Skin epidermis (tissue), 12 donors: Measurements from ENCODE around the gene MRTFA.
"Not testable (repeated sequence)": the region's sequence is repeated elsewhere in the genome, so short reads cannot be mapped to it uniquely, and the experiment has no call there.

Experiments used
- H3K27ac ChIP-seq, 21 experiments: fragments of 200-600 bp; sonication (generic) in 11 of 21; one replicate each; pipeline ENCODE4 v1.5.0; 2020; ENCODE audit warnings: mild to moderate bottlenecking in 3 of 21, inconsistent platforms in 2 of 21, moderate library complexity in 2 of 21
- H3K4me3 ChIP-seq, 7 experiments: fragments of 200-600 bp; sonication (generic) in 2 of 7; one replicate each; pipeline ENCODE4 v1.5.0; 2020; ENCODE audit warnings: inconsistent platforms in 2 of 7, mild to moderate bottlenecking in 2 of 7, moderate library complexity in 1 of 7

The MRTFA gene

GRCh38 chr22:40634119-40634903 is 2.2 kb downstream of the MRTFA start:
- Histone ChIP-seq H3K27ac (peak overlapping the region in 4 of 21 experiments; percentile 50 to 96 (median 90)), H3K4me3 (peak overlapping the region in 1 of 7 experiments; percentile 98)

GRCh38 chr22:40633036-40633435 is 3.5 kb downstream of the MRTFA start:
- Histone ChIP-seq H3K4me3 (no peak overlapping the region), H3K27ac (no peak overlapping the region)

- Histone ChIP-seq H3K4me3 (no peak overlapping the region), H3K27ac (no peak overlapping the region)
These were observed 4.6 kb downstream of the MRTFA start for GRCh38 chr22:40631925-40632324.

GRCh38 chr22:40628354-40629042 is 8.0 kb downstream of the MRTFA start:
- no peak overlapping the region for H3K4me3 ChIP-seq

GRCh38 chr22:40627612-40628011 is 8.9 kb downstream of the MRTFA start:
- H3K27ac ChIP-seq, result no peak overlapping the region
- H3K4me3 ChIP-seq, result no peak overlapping the region

More at GRCh38 chr22:40628354-40629042, 8.0 kb downstream of the MRTFA start:
- H3K27ac ChIP-seq, result peak overlapping the region in 5 of 21 experiments; percentile 19 to 55 (median 30)

GRCh38 chr22:40626851-40627250 is 9.7 kb downstream of the MRTFA start:
- no peak overlapping the region for H3K27ac ChIP-seq
- H3K4me3 ChIP-seq, result no peak overlapping the region

GRCh38 chr22:40625794-40626193 is 10.7 kb downstream of the MRTFA start:
- H3K27ac ChIP-seq, H3K4me3 ChIP-seq: not testable (repeated sequence)

- H3K4me3 ChIP-seq, H3K27ac ChIP-seq: not testable (repeated sequence)
These were observed 11.2 kb downstream of the MRTFA start for GRCh38 chr22:40625281-40625680.

GRCh38 chr22:40624770-40625169 is 11.7 kb downstream of the MRTFA start:
- Histone ChIP-seq H3K4me3 (no peak overlapping the region), H3K27ac (no peak overlapping the region)

- H3K4me3 ChIP-seq, result no peak overlapping the region
- H3K27ac ChIP-seq, result peak overlapping the region in 1 of 21 experiments; percentile 3
These were observed 15.0 kb downstream of the MRTFA start for GRCh38 chr22:40621309-40622151.

- Histone ChIP-seq H3K27ac (no peak overlapping the region), H3K4me3 (no peak overlapping the region)
These were observed 16.0 kb downstream of the MRTFA start for GRCh38 chr22:40620464-40621046.

- no peak overlapping the region for H3K27ac ChIP-seq
- no peak overlapping the region for H3K4me3 ChIP-seq
These were observed 18.1 kb downstream of the MRTFA start for GRCh38 chr22:40618400-40618799.

- no peak overlapping the region for H3K27ac ChIP-seq
- H3K4me3 ChIP-seq, result no peak overlapping the region
These were observed 19.9 kb downstream of the MRTFA start for GRCh38 chr22:40616578-40616977.

- no peak overlapping the region for H3K4me3 ChIP-seq
- H3K27ac ChIP-seq, result no peak overlapping the region
These were observed 23.5 kb downstream of the MRTFA start for GRCh38 chr22:40613067-40613466.

- H3K4me3 ChIP-seq, result no peak overlapping the region
- no peak overlapping the region for H3K27ac ChIP-seq
These were observed 24.2 kb downstream of the MRTFA start for GRCh38 chr22:40612291-40612751.

GRCh38 chr22:40611606-40612005 is 24.9 kb downstream of the MRTFA start:
- no peak overlapping the region for H3K4me3 ChIP-seq
- no peak overlapping the region for H3K27ac ChIP-seq

GRCh38 chr22:40610329-40610850 is 26.1 kb downstream of the MRTFA start:
- Histone ChIP-seq H3K4me3 (no peak overlapping the region), H3K27ac (no peak overlapping the region)

- Histone ChIP-seq H3K4me3 (no peak overlapping the region), H3K27ac (no peak overlapping the region)
These were observed 27.3 kb downstream of the MRTFA start for GRCh38 chr22:40609216-40609615.

GRCh38 chr22:40607506-40607905 is 29.0 kb downstream of the MRTFA start:
- Histone ChIP-seq H3K4me3 (no peak overlapping the region), H3K27ac (no peak overlapping the region)

- H3K27ac ChIP-seq, result peak overlapping the region in 2 of 21 experiments; percentile 18 to 26
- no peak overlapping the region for H3K4me3 ChIP-seq
These were observed 30.2 kb downstream of the MRTFA start for GRCh38 chr22:40606306-40606705.
